Right atrium auricular region (tissue), 2 donors: ENCODE data around the gene ATP6V0A4. TPM values are rescaled to one million over a fixed set of nuclear protein-coding genes. Genes with fewer than 3 reads are reported as not detected.

Source experiments
- DNase-seq: peaks from one replicate; pipeline ENCODE4 v3.0.0-alpha.2; 2019; ENCODE audit warnings: low spot score
- H3K27ac ChIP-seq, 2 donors: fragments of 200-600 bp; sonication (generic); 1 replicate in 1 of 2; 2 replicates in 1 of 2; pipeline ENCODE4 v1.5.1; 2016 to 2019
- H3K27me3 ChIP-seq, 2 donors: fragments of 200-600 bp; sonication (generic); one replicate each; pipeline versions ENCODE4 v1.5.1 to v1.6.0; 2017 to 2019
- H3K36me3 ChIP-seq: fragments of 200-600 bp; sonication (generic); one replicate; pipeline ENCODE4 v1.5.1; 2016
- H3K4me1 ChIP-seq, 2 donors: fragments of 200-600 bp; sonication (generic); one replicate each; pipeline versions ENCODE4 v1.5.1 to v1.6.0; 2017 to 2019
- H3K4me3 ChIP-seq, 2 donors: fragments of 200-600 bp; sonication (generic); 1 replicate in 1 of 2; 2 replicates in 1 of 2; pipeline ENCODE4 v1.5.1; 2017 to 2019; ENCODE audit warnings: mild to moderate bottlenecking in 1 of 2, moderate library complexity in 1 of 2
- H3K9me3 ChIP-seq, 2 donors: fragments of 200-600 bp; sonication (generic); one replicate each; pipeline ENCODE4 v1.5.1; 2019
- CTCF ChIP-seq, 2 donors: fragments of 200-600 bp; sonication (generic); IDR thresholded peaks; one replicate each; pipeline ENCODE4 v1.5.1; 2019; ENCODE audit warnings: antibody characterized with exemption in 2 of 2
- total RNA-seq, 2 donors: library from RNA; depleted of rRNA; stranded (reverse); fragments of >200 nt; gene quantifications; one replicate each; pipeline ENCODE4 v1.1.0, GENCODE V29; 2016

ATP6V0A4 gene
- total RNA-seq, 2 donors from 2014 or later = not detected

DNA sequence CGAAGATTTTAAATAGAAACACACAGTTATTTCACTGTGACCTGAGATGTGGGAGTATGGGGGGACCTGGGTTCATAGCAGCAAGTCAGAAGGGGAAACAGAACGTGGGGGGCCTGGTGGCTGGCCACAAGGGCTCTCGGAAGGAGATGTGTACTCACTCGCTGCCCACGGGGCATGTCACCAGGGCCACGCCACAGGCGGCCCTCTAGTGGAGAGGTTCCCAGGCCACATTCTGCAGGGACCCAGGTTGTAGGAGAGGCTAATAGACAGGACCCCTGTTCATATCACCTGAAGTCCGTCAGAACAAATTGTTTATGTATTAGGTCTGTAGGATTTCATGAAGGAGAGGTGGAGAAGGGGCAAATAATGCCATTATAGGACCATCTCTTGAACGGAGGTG, 71.7 kb downstream of the ATP6V0A4 start:
- DNase-seq = no peak
- no peaks in the 10 kb centered on the region for H3K4me1 ChIP-seq
- H3K4me3 ChIP-seq = no peak overlapping the region

DNA sequence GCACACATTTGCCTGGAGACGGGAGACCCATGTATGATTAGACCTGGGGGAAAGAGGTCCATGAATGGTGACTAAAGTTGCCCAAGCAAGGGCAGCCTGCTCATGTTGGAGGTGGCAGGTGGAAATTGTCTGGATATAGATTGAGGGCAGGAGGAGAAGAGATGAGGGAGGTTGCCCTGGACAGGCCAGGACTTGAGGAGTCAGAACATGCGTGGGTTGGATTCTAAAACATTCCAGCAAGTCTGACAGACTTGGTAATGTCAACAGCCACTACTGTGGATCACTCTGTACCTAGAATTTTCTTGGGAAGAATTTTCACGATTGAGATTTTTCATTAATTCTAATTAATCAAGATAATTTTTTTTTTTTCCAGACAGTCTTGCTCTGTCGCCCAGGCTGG, 77.7 kb downstream of the ATP6V0A4 start:
- TF ChIP-seq CTCF (IDR thresholded peaks at IDR 0.05) = no peak

More for the DNA sequence above, 71.7 kb downstream of the ATP6V0A4 start:
- no peaks in the 10 kb centered on the region for H3K9me3 ChIP-seq
- H3K27me3 ChIP-seq = no peaks in the 10 kb centered on the region
- H3K36me3 ChIP-seq = no peaks in the 10 kb centered on the region
- no peak for TF ChIP-seq CTCF (IDR thresholded peaks at IDR 0.05)
- H3K27ac ChIP-seq = no peak overlapping the region

GRCh38 chr7:138716889-138717288, 81.1 kb downstream of the ATP6V0A4 start:
- H3K4me1 ChIP-seq = no peaks in the 10 kb centered on the region
- H3K36me3 ChIP-seq = no peaks in the 10 kb centered on the region
- H3K4me3 ChIP-seq = no peak overlapping the region
- H3K9me3 ChIP-seq = no peaks in the 10 kb centered on the region
- TF ChIP-seq CTCF (IDR thresholded peaks at IDR 0.05) = no peak
- no peaks in the 10 kb centered on the region for H3K27me3 ChIP-seq
- DNase-seq = no peak
- no peak overlapping the region for H3K27ac ChIP-seq

More for the DNA sequence above, 77.7 kb downstream of the ATP6V0A4 start:
- no peak overlapping the region for H3K4me3 ChIP-seq
- no peaks in the 10 kb centered on the region for H3K9me3 ChIP-seq
- H3K27me3 ChIP-seq = no peaks in the 10 kb centered on the region
- no peak overlapping the region for H3K27ac ChIP-seq
- no peaks in the 10 kb centered on the region for H3K36me3 ChIP-seq
- DNase-seq = no peak
- H3K4me1 ChIP-seq = no peaks in the 10 kb centered on the region

GRCh38 chr7:138713191-138713590, 84.8 kb downstream of the ATP6V0A4 start:
- Histone ChIP-seq H3K4me1 (no peaks in the 10 kb centered on the region), H3K36me3 (no peaks in the 10 kb centered on the region), H3K27ac (no peak overlapping the region), H3K9me3 (no peaks in the 10 kb centered on the region), H3K27me3 (no peaks in the 10 kb centered on the region), H3K4me3 (no peak overlapping the region)
- no peak for TF ChIP-seq CTCF (IDR thresholded peaks at IDR 0.05)
- DNase-seq = no peak

- DNase-seq = no peak
- Histone ChIP-seq H3K9me3 (no peaks in the 10 kb centered on the region), H3K27ac (no peak overlapping the region), H3K4me1 (no peaks in the 10 kb centered on the region), H3K27me3 (no peaks in the 10 kb centered on the region), H3K4me3 (no peak overlapping the region), H3K36me3 (no peaks in the 10 kb centered on the region)
- no peak for TF ChIP-seq CTCF (IDR thresholded peaks at IDR 0.05)
These were observed 85.3 kb downstream of the ATP6V0A4 start for GRCh38 chr7:138712652-138713051.
